GM21723 (cell line): Measurements from ENCODE around the gene TMEM184B.
"Not testable (repeated sequence)": the region's sequence is repeated elsewhere in the genome, so short reads cannot be mapped to it uniquely, and the experiment has no call there.

Source experiments
- ATAC-seq: cut with Tn5 transposase; IDR thresholded peaks from one replicate; pipeline ENCODE4 v1.9.1; 2021; ENCODE audit warnings: mild to moderate bottlenecking, moderate library complexity; ENCODE audit not compliant: unreplicated experiment

TMEM184B gene

GRCh38 chr22:38249803-38250642 is 22.8 kb downstream of the TMEM184B start:
- no peak for ATAC-seq

- ATAC-seq: no peak
These were observed 23.5 kb downstream of the TMEM184B start for GRCh38 chr22:38249301-38249700.

- ATAC-seq: no peak
These were observed 24.5 kb downstream of the TMEM184B start for GRCh38 chr22:38248280-38248679.

GRCh38 chr22:38247713-38248112 is 25.1 kb downstream of the TMEM184B start:
- no peak for ATAC-seq

- no peak for ATAC-seq
These were observed 26.1 kb downstream of the TMEM184B start for GRCh38 chr22:38246692-38247091.

- no peak for ATAC-seq
These were observed 26.7 kb downstream of the TMEM184B start for GRCh38 chr22:38246046-38246658.

- no peak for ATAC-seq
These were observed 28.7 kb downstream of the TMEM184B start for GRCh38 chr22:38244106-38244505.

- no peak for ATAC-seq
These were observed 29.6 kb downstream of the TMEM184B start for GRCh38 chr22:38243007-38243765.

- ATAC-seq: no peak
These were observed 32.0 kb downstream of the TMEM184B start for GRCh38 chr22:38240734-38241252.

GRCh38 chr22:38239101-38239761 is 33.6 kb downstream of the TMEM184B start:
- ATAC-seq: no peak

GRCh38 chr22:38238519-38239071 is 34.2 kb downstream of the TMEM184B start:
- ATAC-seq: no peak

GRCh38 chr22:38236786-38237185 is 36.0 kb downstream of the TMEM184B start:
- no peak for ATAC-seq

GRCh38 chr22:38235240-38235850 is 37.5 kb downstream of the TMEM184B start:
- no peak for ATAC-seq

GRCh38 chr22:38233856-38234255 is 39.0 kb downstream of the TMEM184B start:
- not testable (repeated sequence) for ATAC-seq

- no peak for ATAC-seq
These were observed 39.4 kb downstream of the TMEM184B start for GRCh38 chr22:38233427-38233826.

GRCh38 chr22:38232196-38232595 is 40.6 kb downstream of the TMEM184B start:
- no peak for ATAC-seq

- no peak for ATAC-seq
These were observed 41.9 kb downstream of the TMEM184B start for GRCh38 chr22:38230916-38231315.

- no peak for ATAC-seq
These were observed 42.5 kb downstream of the TMEM184B start for GRCh38 chr22:38230108-38230825.
